ENCODE results near the gene SLC25A38. TPM values are rescaled to one million over a fixed set of nuclear protein-coding genes. Genes with fewer than 3 reads are reported as not detected.

The SLC25A38 gene
- total RNA-seq, 1 experiment from 2014 or later = 48.2 TPM

- Histone ChIP-seq H3K18ac (ENCODE audit: insufficient read length, low read depth, low read length) (no peak overlapping the region), H3K79me2 (ENCODE audit: insufficient read depth, low read length) (no peaks in the 10 kb centered on the region), H3K9ac (ENCODE audit: extremely low read depth, insufficient read length, low read length) (no peak overlapping the region), H3T11ph (ENCODE audit: low read length) (no peak overlapping the region), H3K27ac (ENCODE audit: insufficient read length, low read depth, low read length) (no peak overlapping the region), H2AK5ac (ENCODE audit: insufficient read length, low read length) (no peak overlapping the region), H3K4me2 (ENCODE audit: insufficient read depth, insufficient read length, low read length) (no peak overlapping the region), H3K14ac (ENCODE audit: insufficient read depth, low read length) (no peak overlapping the region), H3K79me1 (ENCODE audit: insufficient read depth, low read depth, low read length, poor library complexity, severe bottlenecking) (no peaks in the 10 kb centered on the region), H4K5ac (ENCODE audit: insufficient read length, low read depth, low read length) (no peak overlapping the region), H3K23me2 (ENCODE audit: insufficient read length, low read depth, low read length, poor library complexity, severe bottlenecking) (no peaks in the 10 kb centered on the region), H4K20me1 (ENCODE audit: control insufficient read depth, insufficient read depth, insufficient read length) (no peaks in the 10 kb centered on the region), H4K8ac (replicated peaks; ENCODE audit: insufficient read length, low read depth, low read length) (no peak overlapping the region), H2AFZ (ENCODE audit: low read length) (no peak overlapping the region), H3K9me3 (ENCODE audit: control insufficient read depth, low read depth, low read length) (no peaks in the 10 kb centered on the region), H2BK20ac (ENCODE audit: low read depth, low read length, poor library complexity, severe bottlenecking) (no peak overlapping the region), H4K91ac (ENCODE audit: insufficient read length, low read depth, low read length) (no peak overlapping the region), H2BK120ac (ENCODE audit: low read depth, low read length, poor library complexity, severe bottlenecking) (no peak overlapping the region), H3K23ac (ENCODE audit: insufficient read length, low read depth, low read length) (no peak overlapping the region), H3K56ac (ENCODE audit: insufficient read length, low read depth, low read length) (no peak overlapping the region), H2BK5ac (ENCODE audit: insufficient read length, low read length) (no peak overlapping the region), H2BK15ac (ENCODE audit: low read depth, low read length) (no peak overlapping the region), H3K4ac (ENCODE audit: low read depth, low read length) (no peak overlapping the region), H2BK12ac (ENCODE audit: insufficient read length, low read depth, low read length) (no peak overlapping the region), H3K4me1 (ENCODE audit: insufficient read depth, low read length) (peaks cover 8% of the 10 kb centered on the region), H3K27me3 (ENCODE audit: insufficient read depth, low read length) (no peaks in the 10 kb centered on the region)
- TF ChIP-seq CTCF (conservative IDR thresholded peaks at IDR 0.05) = no peak
- H3K36me3 Mint-ChIP-seq (ENCODE audit: insufficient read depth in 1 of 3, low read depth in 3 of 3) = peaks cover 16 to 26% (median 25%) of the 10 kb centered on the region in 3 experiments
- H3K27me3 Mint-ChIP-seq (ENCODE audit: low read depth) = peaks cover 3% of the 10 kb centered on the region; the same call in 1 of the 2 replicates
- no peak overlapping the region for H3K4me3 Mint-ChIP-seq
- no peak overlapping the region for H3K27ac Mint-ChIP-seq
- peaks cover 36 to 38% of the 10 kb centered on the region in 2 experiments for H3K9me3 Mint-ChIP-seq
- no peak for DNase-seq
- H3K4me1 Mint-ChIP-seq = peaks cover 20 to 21% of the 10 kb centered on the region in 2 experiments
These were observed 10.3 kb upstream of the SLC25A38 start for GRCh38 chr3:39372833-39373232.

Measured in H9 (cell line).